ENCODE measurements around the gene RANBP3.

GRCh38 chr19:6023085-6023682 is 45.2 kb upstream of the RANBP3 start:
- TF ChIP-seq CTCF (conservative IDR thresholded peaks at IDR 0.05), result no peak
- TF ChIP-seq EZH2 (IDR thresholded peaks at IDR 0.05; ENCODE audit: low read depth), result no peak

Data from PC-9 (cell line).